Left renal cortex interstitium (tissue), 4 donors: ENCODE data around the gene ASB13. TPM values are rescaled to one million over a fixed set of nuclear protein-coding genes. Genes with fewer than 3 reads are reported as not detected.

Experiments
- DNase-seq, 4 donors: peaks; one replicate each; pipeline ENCODE4 v3.0.0-alpha.2; 2013; ENCODE audit warnings: low read depth in 4 of 4, low spot score in 2 of 4, missing footprints in 1 of 4
- polyA plus RNA-seq, 4 donors: library from polyadenylated mRNA; unstranded; fragments of 120-200 nt; gene quantifications; one replicate each; pipeline ENCODE4 v1.2.1, GENCODE V29; 2013; ENCODE audit not compliant: insufficient read length in 4 of 4

Gene ASB13
- polyA plus RNA-seq, 4 donors = 22.7 to 29.2 (median 26.0) TPM

- DNase-seq = no peak
These were observed 4.4 kb upstream of the ASB13 start for GRCh38 chr10:5670662-5671375.

GRCh38 chr10:5669604-5670003 is 3.2 kb upstream of the ASB13 start:
- DNase-seq = no peak

- DNase-seq = no peak
These were observed 2.0 kb upstream of the ASB13 start for GRCh38 chr10:5668429-5668828.

- DNase-seq = no peak
These were observed 641 bp upstream of the ASB13 start for GRCh38 chr10:5666841-5667630.

- no peak for DNase-seq
These were observed 905 bp downstream of the ASB13 start for GRCh38 chr10:5665373-5666007.

- DNase-seq = no peak
These were observed 2.5 kb downstream of the ASB13 start for GRCh38 chr10:5663692-5664427.

GRCh38 chr10:5662708-5663579 is 3.5 kb downstream of the ASB13 start:
- DNase-seq = no peak

GRCh38 chr10:5661043-5661442 is 5.4 kb downstream of the ASB13 start:
- no peak for DNase-seq

GRCh38 chr10:5659702-5660528 is 6.5 kb downstream of the ASB13 start:
- DNase-seq = no peak

GRCh38 chr10:5658871-5659618 is 7.3 kb downstream of the ASB13 start:
- DNase-seq = no peak

GRCh38 chr10:5656737-5657579 is 9.4 kb downstream of the ASB13 start:
- DNase-seq = no peak

- no peak for DNase-seq
These were observed 11.3 kb downstream of the ASB13 start for GRCh38 chr10:5655121-5655520.

- DNase-seq = no peak
These were observed 12.1 kb downstream of the ASB13 start for GRCh38 chr10:5654218-5654755.

GRCh38 chr10:5652746-5653145 is 13.6 kb downstream of the ASB13 start:
- DNase-seq = no peak

- DNase-seq = no peak
These were observed 15.0 kb downstream of the ASB13 start for GRCh38 chr10:5651388-5651764.

GRCh38 chr10:5650664-5651387 is 15.6 kb downstream of the ASB13 start:
- no peak for DNase-seq

GRCh38 chr10:5649746-5650145 is 16.6 kb downstream of the ASB13 start:
- DNase-seq = no peak
